Gastroesophageal sphincter (tissue), 4 donors: Measurements from ENCODE around the gene SHANK3. TPM values are rescaled to one million over a fixed set of nuclear protein-coding genes. Genes with fewer than 3 reads are reported as not detected.

Source experiments
- ATAC-seq: fragments of 150-250 bp; one replicate; pipeline ENCODE4 v1.9.1; 2016; ENCODE audit warnings: mild to moderate bottlenecking, moderate library complexity
- H3K27ac ChIP-seq, 4 donors: fragments of 200-600 bp; sonication (generic) in 3 of 4; 1 replicate in 3 of 4; 2 replicates in 1 of 4; pipeline ENCODE4 v1.5.1; 2016 to 2019
- H3K27me3 ChIP-seq: fragments of 200-600 bp; sonication (generic); one replicate; pipeline ENCODE4 v1.5.1; 2019
- H3K36me3 ChIP-seq, 2 donors: fragments of 200-600 bp; sonication (generic); one replicate each; pipeline ENCODE4 v1.5.1; 2019; ENCODE audit warnings: control low read depth in 1 of 2
- H3K4me1 ChIP-seq, 3 donors: fragments of 200-600 bp; sonication (generic); 1 replicate in 2 of 3; 2 replicates in 1 of 3; pipeline ENCODE4 v1.5.1; 2016 to 2019; ENCODE audit warnings: control low read depth in 2 of 3
- H3K4me3 ChIP-seq, 2 donors: fragments of 200-600 bp; sonication (generic); one replicate each; pipeline ENCODE4 v1.5.1; 2019; ENCODE audit warnings: mild to moderate bottlenecking in 1 of 2, moderate library complexity in 1 of 2
- H3K9me3 ChIP-seq, 3 donors: fragments of 200-600 bp; sonication (generic); one replicate each; pipeline ENCODE4 v1.5.1; 2017 to 2019; ENCODE audit warnings: control low read depth in 2 of 3
- CTCF ChIP-seq, 4 experiments: fragments of 200-600 bp in 2 of 4; fragments of 450-650 bp in 2 of 4; sonication (generic) in 1 of 4; IDR thresholded peaks; one replicate each; pipeline ENCODE4 v1.5.1; 2017 to 2019; ENCODE audit warnings: antibody characterized with exemption in 4 of 4, mild to moderate bottlenecking in 2 of 4, moderate library complexity in 2 of 4
- EP300 ChIP-seq: sonication (generic); formaldehyde crosslinking; IDR thresholded peaks from one replicate; pipeline ENCODE4 v1.6.1; 2017; ENCODE audit warnings: antibody characterized with exemption, mild to moderate bottlenecking
- POLR2A ChIP-seq, 2 donors: fragments of 450-650 bp; IDR thresholded peaks; one replicate each; pipeline ENCODE4 v1.6.1; 2017; ENCODE audit warnings: antibody characterized with exemption in 2 of 2, mild to moderate bottlenecking in 2 of 2, moderate library complexity in 1 of 2
- POLR2AphosphoS5 ChIP-seq: sonication (generic); formaldehyde crosslinking; IDR thresholded peaks from one replicate; pipeline ENCODE4 v1.6.1; 2017; ENCODE audit warnings: antibody characterized with exemption
- WGBS, 2 donors: methylation state at CpG; one replicate each; pipeline ENCODE4 v1.1.5; 2018; ENCODE audit warnings: low coverage in 1 of 2; 5-methylcytosine and 5-hydroxymethylcytosine counted together
- total RNA-seq, 4 donors: library from RNA; depleted of rRNA; stranded (reverse); fragments of >200 nt; gene quantifications; one replicate each; pipeline ENCODE4 v1.1.0, GENCODE V29; 2016

The SHANK3 gene
- total RNA-seq, 4 donors from 2014 or later: 5.9 to 20.5 (median 13.0) TPM

DNA sequence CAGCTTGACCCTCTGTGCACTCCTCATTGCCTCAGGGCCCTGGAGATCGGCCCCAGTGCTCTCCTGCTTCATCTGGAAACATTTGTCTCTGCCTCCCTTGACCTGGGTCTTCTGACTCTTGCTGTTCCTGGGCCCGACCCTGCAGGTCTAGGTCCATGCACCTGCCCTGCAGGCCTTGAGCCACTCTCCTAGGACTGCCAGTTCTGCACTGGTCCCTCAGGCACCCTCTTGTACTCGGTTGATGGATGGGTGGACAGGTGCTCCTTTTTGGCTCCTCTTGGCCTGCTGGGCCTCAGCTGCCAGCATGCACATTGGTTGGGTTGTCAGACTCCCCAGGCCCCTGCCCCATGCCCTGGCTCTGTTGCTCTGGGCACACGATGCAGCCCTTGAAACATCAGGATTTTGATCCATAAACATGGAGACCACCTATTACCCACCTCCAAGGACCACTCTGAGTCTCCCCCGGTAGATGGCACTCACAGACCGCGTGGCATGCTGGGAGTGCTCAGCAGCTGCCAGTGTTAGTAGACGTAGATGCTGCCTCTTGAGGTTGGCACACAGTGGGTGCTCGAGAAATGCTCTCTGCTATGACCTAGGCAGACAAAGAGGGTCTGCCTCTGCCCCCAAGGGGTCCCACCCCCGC, 45.2 kb downstream of the SHANK3 start:
- Histone ChIP-seq H3K4me1 (peaks cover 0 to 23% (median 2%) of the 10 kb centered on the region in 3 donors), H3K4me3 (no peak overlapping the region), H3K36me3 (peaks cover 0 to 30% of the 10 kb centered on the region in 2 donors), H3K9me3 (no peaks in the 10 kb centered on the region), H3K27ac (no peak overlapping the region), H3K27me3 (peaks cover 39% of the 10 kb centered on the region)
- WGBS, 2 donors: 43 to 73% methylated on average over 1 to 2 of the region's 10 CpGs
- no peak for ATAC-seq
- TF ChIP-seq CTCF (IDR thresholded peaks at IDR 0.05) (no peak), POLR2A (IDR thresholded peaks at IDR 0.05) (no peak), POLR2AphosphoS5 (no peak), EP300 (no peak)

- Histone ChIP-seq H3K27me3 (peaks cover 43% of the 10 kb centered on the region), H3K4me1 (peaks cover 0 to 23% (median 2%) of the 10 kb centered on the region in 3 donors), H3K9me3 (no peaks in the 10 kb centered on the region), H3K4me3 (no peak overlapping the region), H3K27ac (no peak overlapping the region), H3K36me3 (peaks cover 0 to 35% of the 10 kb centered on the region in 2 donors)
- 83 to 100% methylated on average over 2 to 4 of the region's 10 CpGs for WGBS, 2 donors
- TF ChIP-seq POLR2A (IDR thresholded peaks at IDR 0.05): no peak
- no peak for TF ChIP-seq EP300
- TF ChIP-seq CTCF (IDR thresholded peaks at IDR 0.05): no peak
- TF ChIP-seq POLR2AphosphoS5: no peak
- no peak for ATAC-seq
These were observed 45.7 kb downstream of the SHANK3 start for GRCh38 chr22:50718352-50718709.

DNA sequence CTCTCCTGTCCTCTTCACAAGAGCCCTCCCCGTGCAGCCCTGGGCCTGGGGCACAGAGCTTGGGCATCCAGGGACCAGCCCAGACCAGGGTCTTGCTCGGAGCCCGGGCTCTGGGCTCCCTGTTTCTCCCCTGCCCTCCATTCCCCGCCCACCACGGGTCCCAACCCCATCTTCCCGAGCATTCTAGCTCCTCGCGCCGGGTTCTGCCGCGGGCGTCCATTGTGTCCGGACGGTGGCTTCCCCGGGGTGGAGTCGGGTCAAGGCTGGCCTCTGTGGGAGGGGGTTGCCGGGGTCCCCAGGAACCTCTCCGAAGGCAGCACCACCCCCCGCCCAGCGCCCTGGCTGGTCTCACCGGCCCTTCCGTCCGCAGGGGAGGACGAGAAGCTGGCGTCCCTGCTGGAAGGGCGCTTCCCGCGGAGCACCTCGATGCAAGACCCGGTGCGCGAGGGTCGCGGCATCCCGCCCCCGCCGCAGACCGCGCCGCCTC, 47.2 kb downstream of the SHANK3 start:
- Histone ChIP-seq H3K27me3 (peaks cover 43% of the 10 kb centered on the region), H3K36me3 (peaks cover 0 to 46% of the 10 kb centered on the region in 2 donors), H3K27ac (no peak overlapping the region), H3K9me3 (no peaks in the 10 kb centered on the region), H3K4me1 (peaks cover 0 to 18% (median 2%) of the 10 kb centered on the region in 3 donors), H3K4me3 (peak overlapping the region in 1 of 2 donors; percentile 22)
- TF ChIP-seq CTCF (IDR thresholded peaks at IDR 0.05) (no peak), EP300 (no peak)
- WGBS, 2 donors: 81% methylated on average over 4 of the region's 40 CpGs; no CpG with 5 or more reads in 1 of the 2 donors
- no peak for ATAC-seq

DNA sequence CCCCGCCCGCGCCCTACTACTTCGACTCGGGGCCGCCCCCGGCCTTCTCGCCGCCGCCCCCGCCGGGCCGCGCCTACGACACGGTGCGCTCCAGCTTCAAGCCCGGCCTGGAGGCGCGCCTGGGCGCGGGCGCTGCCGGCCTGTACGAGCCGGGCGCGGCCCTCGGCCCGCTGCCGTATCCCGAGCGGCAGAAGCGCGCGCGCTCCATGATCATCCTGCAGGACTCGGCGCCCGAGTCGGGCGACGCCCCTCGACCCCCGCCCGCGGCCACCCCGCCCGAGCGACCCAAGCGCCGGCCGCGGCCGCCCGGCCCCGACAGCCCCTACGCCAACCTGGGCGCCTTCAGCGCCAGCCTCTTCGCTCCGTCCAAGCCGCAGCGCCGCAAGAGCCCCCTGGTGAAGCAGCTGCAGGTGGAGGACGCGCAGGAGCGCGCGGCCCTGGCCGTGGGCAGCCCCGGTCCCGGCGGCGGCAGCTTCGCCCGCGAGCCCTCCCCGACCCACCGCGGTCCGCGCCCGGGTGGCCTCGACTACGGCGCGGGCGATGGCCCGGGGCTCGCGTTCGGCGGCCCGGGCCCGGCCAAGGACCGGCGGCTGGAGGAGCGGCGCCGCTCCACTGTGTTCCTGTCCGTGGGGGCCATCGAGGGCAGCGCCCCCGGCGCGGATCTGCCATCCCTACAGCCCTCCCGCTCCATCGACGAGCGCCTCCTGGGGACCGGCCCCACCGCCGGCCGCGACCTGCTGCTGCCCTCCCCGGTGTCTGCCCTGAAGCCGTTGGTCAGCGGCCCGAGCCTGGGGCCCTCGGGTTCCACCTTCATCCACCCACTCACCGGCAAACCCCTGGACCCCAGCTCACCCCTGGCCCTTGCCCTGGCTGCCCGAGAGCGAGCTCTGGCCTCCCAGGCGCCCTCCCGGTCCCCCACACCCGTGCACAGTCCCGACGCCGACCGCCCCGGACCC, 48.0 kb downstream of the SHANK3 start:
- no CpG with 5 or more reads among the region's 132 CpGs for WGBS, 2 donors
- ATAC-seq: no peak
- TF ChIP-seq EP300 (no peak), CTCF (IDR thresholded peaks at IDR 0.05) (no peak), POLR2AphosphoS5 (no peak), POLR2A (IDR thresholded peaks at IDR 0.05) (no peak)

More for the DNA sequence above, 48.0 kb downstream of the SHANK3 start:
- Histone ChIP-seq H3K4me3 (peak overlapping the region in 1 of 2 donors; percentile 22), H3K36me3 (peaks cover 0 to 46% of the 10 kb centered on the region in 2 donors), H3K27ac (no peak overlapping the region), H3K4me1 (peaks cover 0 to 18% (median 2%) of the 10 kb centered on the region in 3 donors), H3K9me3 (no peaks in the 10 kb centered on the region), H3K27me3 (peaks cover 43% of the 10 kb centered on the region)
